ENCODE measurements around the gene ADIPOQ.
"Not testable (repeated sequence)": the region's sequence is repeated elsewhere in the genome, so short reads cannot be mapped to it uniquely, and the experiment has no call there.

ADIPOQ gene

DNA sequence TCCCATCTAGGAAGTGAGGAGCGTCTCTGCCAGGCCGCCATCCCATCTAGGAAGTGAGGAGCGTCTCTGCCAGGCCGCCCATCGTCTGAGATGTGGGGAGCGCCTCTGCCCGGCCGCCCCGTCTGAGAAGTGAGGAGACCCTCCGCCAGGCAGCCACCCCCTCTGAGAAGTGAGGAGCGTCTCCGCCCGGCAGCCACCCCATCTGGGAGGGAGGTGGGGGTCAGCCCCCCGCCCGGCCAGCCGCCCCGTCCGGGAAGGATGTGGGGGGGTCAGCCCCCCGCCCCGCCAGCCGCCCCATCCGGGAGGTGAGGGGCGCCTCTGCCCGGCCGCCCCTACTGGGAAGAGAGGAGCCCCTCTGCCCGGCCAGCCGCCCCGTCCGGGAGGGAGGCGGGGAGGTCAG, 31.3 kb downstream of the ADIPOQ start:
- DNase-seq = not testable (repeated sequence)

DNA sequence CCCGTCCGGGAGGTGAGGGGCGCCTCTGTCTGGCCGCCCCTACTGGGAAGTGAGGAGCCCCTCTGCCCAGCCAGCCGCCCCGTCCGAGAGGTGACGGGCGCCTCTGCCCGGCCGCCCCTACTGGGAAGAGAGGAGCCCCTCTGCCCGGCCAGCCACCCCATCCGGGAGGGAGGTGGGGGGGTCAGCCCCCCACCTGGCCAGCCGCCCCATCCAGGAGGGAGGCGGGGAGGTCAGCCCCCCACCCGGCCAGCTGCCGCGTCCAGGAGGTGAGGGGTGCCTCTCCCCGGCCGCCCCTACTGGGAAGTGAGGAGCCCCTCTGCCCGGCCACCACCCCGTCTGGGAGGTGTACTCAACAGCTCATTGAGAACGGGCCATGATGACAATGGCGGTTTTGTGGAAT, 31.7 kb downstream of the ADIPOQ start:
- DNase-seq = not testable (repeated sequence)

DNA sequence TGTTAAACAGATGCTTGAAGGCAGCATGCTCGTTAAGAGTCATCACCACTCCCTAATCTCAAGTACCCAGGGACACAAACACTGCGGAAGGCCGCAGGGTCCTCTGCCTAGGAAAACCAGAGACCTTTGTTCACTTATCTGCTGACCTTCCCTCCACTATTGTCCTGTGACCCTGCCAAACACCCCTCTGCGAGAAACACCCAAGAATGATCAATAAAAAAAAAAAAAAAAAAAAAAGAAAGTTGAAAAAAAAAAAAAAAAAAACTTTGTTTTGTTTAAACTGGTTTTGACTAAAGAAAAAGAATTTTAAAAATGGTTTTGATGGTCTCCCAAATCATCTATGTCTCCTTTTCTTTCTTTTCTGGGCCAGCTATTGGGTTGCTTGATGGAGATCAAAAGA, 32.3 kb downstream of the ADIPOQ start:
- DNase-seq = not testable (repeated sequence)

DNA sequence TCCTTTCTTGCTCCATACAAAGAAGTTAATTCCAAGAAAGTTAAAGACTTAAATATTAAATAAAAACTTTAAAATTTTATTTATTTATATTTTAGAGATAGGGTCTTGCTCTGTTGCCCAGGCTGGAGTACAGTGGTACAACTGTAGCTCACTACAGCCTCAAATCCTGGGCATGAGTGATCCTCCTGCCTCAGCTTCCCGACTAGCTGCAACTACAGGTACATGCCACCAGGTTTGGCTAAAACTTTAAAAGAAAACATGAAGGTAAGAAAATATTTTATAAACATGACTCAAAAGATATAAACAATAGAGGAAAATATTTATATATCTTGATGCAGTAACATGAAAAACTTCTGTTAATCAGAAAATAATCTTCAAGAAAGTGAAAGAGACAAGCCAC, 33.2 kb downstream of the ADIPOQ start:
- DNase-seq = no peak

DNA sequence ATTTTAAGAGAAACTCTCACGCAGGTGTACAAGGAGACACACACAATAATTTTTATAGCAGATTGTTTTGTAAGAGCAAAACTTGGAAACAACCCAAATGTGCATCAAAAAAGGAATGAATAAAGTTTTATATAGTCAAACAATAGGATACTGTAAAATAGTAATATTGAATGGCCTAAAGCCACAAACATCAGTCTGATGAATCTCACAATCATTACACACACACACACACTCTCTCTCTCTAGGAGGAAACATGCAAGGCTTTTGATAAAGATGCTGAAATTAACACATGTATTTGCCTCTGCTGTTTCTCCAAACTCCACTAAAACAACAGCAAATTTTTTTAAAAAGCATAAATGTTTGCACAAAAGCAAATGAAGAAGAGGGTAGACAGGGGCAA, 37.3 kb downstream of the ADIPOQ start:
- DNase-seq = no peak

DNA sequence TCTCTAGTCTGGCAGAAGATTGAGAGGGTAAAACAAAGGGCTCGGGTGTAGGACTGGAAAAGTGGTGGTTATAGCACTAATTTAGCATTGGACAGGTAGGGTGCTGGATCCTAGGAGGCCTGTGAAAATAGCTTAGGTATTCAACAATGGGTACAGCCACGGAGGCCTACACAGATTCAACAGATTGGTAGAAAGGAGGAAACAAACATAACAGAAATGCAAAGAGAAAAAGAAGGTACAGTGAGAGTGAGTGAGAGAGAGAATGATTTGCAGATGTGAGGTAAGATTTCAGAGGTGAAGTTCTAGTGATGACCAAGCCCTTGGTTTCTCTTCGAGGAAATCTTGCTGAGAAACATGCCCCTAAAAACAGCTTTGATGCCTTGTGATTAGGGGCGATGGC, 37.9 kb downstream of the ADIPOQ start:
- no peak for DNase-seq

DNA sequence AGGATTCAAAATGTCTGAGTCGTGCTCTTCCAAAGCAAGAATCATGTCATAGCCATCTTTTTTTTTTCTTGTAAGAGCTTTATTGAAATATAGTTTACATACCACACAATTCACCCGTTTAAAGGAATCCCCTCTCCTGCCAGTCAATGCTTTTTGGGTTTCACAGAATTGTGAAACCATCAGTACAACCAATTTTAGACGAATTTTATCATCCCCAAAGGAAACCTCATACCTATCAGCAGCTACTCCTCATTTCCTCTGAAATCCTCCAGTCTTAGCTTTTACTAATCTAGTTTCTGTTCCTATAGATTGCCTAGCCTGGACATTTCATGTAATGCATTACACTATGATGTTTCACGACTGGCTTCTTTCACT, 39.6 kb downstream of the ADIPOQ start:
- DNase-seq = no peak

DNA sequence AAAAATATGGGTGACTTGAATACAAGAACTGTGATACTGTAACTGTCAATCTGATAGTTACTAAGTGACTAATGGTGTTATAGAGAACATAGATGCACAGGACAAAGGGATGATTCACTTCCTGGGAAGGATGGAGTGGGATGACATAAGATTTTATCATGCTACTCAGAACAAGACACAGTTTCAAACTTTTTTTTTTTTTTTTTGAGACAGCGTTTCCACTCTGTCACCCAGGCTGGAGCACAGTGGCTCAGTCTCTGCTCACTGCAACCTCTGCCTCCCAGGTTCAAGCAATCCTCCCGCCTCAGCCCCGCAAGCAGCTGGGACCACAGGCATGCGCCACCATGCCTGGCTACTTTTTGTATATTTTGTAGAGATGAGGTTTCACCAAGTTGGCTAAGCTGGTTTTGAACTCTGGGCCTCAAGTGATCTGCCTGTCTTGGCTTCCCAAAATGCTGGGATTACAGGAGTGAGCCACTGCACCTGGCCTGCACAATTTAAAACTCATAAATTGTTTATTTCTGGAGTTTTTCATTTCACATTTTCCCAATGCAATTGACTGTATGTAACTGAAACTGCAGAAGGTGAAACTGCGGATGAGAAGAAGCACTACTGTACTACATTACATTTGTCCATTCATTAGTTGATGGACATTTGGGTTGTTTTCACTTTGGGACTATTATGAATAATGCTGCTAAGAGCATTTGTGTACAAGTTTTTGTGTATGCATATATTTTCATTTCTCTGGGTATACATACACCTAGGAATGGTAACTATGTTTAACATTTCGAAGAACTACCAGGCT, 40.6 kb downstream of the ADIPOQ start:
- no peak for DNase-seq

DNA sequence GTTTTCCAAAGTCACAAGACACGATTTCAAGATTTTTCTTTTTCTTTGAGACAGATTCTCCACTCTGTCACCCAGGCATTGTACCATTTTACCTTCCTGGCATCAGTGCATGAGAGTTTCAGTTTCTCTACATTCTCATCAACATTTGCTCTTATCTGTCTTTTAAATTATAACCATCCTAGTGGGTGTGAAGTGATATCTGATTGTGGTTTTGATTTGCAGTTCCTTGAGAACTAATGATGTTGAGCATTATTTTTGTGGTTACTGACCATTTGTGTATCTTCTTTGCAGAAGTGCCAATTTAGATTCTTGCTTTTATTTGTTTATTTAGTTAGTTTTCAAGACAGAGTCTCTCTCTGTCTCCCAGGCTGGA, 41.2 kb downstream of the ADIPOQ start:
- DNase-seq = no peak

DNA sequence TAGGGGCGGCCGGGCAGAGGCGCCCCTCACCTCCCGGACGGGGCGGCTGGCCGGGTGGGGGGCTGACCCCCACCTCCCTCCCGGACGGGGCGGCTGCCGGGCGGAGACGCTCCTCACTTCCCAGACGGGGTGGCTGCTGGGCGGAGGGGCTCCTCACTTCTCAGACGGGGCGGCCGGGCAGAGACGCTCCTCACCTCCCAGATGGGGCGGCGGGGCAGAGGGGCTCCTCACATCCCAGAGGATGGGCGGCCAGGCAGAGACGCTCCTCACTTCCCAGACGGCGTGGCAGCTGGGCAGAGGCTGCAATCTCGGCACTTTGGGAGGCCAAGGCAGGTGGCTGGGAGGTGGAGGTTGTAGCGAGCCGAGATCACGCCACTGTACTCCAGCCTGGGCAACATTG, 42.4 kb downstream of the ADIPOQ start:
- not testable (repeated sequence) for DNase-seq

DNA sequence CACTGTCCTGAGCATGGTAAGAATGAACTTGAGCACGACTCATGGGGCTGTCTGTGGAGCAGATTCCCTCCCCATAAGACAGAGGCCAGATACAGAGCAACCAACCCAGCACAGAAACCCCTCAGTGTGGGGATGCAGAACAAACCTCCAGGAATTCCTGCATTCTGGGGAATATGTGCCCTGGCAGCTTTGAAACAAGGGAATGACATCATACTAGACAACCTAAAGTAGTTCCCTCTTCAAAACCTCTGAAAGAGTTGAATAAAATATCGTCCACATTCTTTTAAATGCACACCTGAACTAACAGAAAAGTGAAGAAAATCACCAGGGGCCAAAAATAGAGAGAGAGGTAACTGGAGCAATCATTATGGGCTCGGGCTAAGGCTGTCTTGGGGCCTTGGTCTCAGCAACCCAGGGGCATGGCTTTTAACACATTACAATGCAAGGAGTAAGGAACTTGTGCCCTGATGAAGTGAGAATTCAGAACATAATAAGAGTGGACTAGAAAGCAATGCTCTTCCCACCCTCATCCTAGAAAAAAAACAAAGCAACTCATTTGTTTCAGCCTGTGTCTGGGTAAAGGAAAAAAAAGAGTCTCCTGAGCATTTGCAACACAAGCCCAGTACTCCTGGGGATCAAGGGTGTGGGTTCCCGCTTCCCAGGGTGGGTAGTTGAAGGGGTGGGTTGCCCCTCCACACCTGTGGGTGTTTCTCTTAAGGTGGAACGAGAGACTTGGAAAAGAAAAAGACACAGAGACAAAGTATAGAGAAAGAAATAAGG, 43.9 kb downstream of the ADIPOQ start:
- DNase-seq = peak; percentile 66

DNA sequence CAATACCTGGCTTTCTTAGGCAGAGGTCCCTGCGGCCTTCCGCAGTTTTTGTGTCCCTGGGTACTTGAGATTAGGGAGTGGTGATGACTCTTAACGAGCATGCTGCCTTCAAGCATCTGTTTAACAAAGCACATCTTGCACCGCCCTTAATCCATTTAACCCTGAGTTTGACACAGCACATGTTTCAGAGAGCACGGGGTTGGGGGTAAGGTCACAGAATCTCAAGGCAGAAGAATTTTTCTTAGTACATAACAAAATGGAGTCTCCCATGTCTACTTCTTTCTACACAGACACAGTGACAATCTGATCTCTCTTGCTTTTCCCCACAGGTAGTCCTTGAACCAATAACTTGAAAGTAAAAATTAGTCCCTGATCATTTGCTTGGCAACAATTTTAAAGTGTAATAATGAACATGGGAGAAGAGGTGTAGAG, 45.0 kb downstream of the ADIPOQ start:
- not testable (repeated sequence) for DNase-seq

DNA sequence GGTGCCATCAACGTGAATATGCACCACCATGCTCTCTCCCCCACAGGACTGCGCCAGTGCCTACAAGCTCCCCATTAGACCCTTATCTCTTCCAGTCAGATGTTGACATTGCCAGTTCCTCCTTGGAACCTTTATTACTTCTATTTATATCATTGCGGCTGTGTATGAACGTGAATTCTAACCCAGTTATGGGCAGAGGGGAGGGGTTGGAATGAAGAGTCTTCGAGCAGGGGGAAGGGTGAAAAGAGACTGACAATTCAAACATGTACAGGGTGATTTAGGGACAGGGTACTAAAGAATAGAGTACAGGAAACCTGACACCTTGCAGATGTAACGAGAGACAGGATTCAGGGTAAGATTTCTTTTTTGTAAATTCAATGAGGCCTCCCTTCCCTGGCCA, 46.1 kb downstream of the ADIPOQ start:
- DNase-seq = peak; percentile 87

DNA sequence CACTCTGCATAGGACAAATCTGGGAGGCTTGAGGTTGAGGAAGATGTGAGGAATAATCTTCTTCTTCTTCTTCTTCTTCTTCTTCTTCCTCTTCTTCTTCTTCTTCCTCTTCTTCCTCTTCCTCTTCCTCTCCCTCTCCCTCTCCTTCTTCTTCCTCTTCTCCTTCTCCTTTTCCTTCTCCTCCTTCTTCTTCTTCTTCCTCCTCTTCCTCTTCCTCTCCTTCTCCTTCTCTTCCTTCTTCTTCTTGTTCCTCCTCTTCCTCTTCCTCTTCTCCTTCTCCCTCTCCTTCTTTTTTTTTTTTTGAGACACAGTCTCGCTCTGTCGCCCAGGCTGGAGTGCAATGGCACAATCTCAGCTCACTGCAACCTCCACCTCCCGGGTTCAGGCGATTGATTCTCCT, 47.2 kb downstream of the ADIPOQ start:
- DNase-seq = not testable (repeated sequence)

DNA sequence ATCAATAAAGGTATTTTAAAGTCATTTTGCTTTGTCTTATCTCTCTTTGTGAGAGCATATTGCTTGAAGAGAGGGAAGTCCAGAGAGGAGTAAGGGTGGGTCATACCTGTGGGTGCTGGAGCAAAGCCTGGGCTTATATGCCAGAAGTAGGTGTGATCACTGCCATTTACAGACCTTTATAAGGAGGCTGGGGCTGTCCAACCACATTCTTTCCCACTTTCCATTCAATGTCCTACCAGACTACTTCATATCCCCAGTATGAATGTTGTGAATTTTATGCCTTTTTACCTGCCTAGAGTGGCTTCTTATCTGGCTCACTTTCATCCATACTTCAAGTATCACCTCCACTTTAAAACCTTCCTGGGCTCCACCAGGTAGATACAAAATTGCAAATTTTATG, 48.4 kb downstream of the ADIPOQ start:
- no peak for DNase-seq

DNA sequence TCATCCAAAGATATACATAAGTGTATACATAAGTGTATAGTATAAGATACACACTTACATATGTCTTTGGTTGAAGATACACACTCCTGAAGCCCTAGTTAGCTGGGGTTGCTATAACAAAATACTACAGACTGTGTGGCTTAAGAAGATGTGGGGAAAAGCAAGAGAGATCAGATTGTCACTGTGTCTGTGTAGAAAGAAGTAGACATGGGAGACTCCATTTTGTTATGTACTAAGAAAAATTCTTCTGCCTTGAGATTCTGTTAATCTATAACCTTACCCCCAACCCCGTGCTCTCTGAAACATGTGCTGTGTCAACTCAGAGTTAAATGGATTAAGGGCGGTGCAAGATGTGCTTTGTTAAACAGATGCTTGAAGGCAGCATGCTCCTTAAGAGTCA, 50.6 kb downstream of the ADIPOQ start:
- peak; percentile 40 for DNase-seq

DNA sequence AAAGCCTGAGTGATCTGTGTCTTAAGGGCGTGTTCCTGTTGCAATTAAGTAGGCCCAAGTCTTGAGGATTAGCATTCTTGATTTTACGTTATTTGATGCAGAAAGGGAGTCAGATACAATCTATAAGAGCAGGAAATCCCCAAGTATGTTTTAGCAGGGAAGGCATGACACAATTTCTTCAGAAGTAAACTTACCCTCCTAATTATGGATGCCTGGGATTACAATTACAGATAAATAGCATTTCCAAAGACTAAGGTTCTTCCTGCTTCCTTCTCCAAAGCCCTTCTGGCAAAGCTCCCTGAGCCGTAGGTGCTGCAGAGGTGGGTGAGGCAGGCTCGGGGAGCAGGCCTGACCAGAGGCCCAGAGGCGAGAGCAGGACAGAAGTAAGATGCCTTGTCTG, 52.9 kb downstream of the ADIPOQ start:
- DNase-seq = peak; percentile 55

DNA sequence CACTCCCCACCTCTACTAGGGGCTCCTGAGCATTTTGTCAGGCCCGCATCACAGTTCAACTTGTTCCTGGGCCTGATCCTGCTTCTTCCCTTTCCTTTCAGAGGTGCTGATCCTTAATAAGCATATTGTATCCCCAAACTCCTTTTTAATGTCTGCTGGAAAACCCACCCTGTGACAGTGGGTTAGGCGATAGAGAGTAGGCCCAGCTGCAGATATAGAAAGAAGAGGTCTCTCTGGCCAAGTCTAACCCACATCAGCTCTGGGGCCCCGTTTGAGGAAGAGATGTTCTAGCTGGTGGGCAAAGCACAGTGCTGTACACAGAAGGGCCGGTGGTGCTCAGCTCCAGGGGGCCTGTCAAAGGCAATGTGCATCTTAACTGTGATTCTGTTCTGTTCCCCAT, 53.5 kb downstream of the ADIPOQ start:
- no peak for DNase-seq

DNA sequence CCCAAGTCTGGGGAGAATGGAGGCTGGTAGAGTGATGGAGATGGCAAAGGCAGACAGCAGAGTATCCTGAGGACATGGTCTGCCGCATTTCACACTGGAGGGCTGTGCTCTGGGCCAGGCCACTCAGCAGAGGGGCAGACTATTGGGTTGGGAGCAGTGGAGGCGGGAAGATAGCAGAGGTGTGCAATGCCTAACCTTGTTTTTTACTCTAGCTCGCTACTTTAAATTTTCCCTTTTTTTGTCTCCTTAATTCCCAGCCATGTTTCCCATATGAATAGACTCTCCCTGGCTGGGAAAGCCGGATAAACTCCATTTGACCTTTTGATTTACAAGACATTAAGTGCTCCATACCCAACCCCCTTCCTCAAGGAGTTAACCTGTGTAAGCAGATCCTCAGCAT, 54.4 kb downstream of the ADIPOQ start:
- DNase-seq = peak; percentile 35

DNA sequence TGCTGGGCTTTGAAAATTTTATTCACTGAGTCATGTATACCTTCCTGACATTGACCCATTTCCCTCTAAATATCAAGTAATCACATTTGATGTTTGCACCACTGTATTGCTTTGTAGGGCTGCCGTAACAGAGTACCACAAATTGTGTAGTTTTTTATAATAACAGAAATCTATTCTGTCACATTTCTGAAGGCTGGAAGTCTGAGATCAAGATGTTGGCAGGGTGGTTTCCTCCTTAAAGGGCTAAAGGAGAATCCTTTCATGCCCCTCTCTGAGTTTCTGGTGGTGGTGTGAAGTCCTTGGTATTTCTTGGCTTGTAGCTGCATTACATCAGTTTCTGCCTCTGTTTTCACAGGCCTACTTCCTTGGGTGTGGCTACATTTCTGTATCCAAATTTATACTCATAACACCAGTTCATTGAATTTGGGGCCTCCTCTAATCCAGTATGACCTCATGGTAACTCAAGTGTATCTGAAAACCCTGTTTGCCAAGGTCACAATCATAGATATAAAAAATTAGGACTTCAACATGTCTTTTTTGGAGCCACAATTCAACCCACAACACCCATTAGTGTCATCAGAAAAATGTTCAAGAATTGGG, 58.7 kb downstream of the ADIPOQ start:
- no peak for DNase-seq

DNA sequence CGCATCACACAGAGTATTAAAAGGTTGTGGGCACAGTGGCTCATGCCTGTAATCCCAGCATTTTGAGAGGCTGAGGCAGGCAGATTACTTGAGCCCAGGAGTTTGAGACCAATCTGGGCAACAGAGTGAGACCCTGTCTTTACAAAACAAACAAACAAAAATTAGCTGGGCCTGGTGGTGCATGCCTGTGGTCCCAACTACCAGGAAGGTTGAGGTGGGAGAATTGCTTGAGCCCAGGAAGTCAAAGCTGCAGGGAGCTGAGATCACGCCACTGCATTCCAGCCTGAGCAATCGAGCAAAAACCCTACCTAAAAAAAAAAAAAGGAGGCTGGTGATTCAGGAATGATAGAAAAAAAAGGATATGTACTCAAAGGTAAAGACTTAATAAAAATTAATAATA, 59.6 kb downstream of the ADIPOQ start:
- no peak for DNase-seq

DNA sequence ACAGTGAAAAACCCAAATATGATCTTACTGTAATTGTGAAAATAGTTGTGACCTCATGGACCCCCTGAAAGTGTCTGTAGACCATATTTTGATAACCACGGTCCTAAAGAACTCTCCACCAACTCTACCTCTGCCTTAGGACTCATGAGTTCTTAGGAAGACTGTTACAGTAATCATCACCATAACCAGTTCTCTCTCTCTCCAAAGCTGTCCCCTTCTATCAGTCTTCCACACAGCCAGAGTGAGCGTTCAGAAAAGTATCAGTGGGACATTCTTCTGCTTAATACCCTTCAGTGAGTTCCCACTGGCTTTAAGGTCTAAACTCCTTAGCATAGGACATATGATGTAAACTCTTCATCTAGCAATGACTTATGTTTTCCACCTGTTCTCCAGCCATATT, 60.2 kb downstream of the ADIPOQ start:
- no peak for DNase-seq

DNA sequence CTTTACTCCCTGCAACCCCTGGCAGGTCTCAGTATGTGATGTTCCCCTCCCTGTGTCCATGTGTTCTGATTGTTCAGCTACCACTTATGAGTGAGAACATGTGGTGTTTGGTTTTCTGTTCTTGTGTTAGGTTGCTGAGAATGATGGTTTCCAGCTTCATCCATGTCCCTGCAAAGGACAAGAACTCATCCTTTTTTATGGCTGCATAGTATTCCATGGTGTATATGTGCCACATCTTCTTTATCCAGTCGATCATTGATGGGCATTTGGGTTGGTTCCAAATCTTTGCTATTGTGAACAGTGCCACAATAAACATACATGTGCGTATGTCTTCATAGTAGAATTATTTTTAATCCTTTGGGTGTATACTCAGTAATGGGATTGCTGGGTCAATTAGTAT, 61.2 kb downstream of the ADIPOQ start:
- DNase-seq = not testable (repeated sequence)

DNA sequence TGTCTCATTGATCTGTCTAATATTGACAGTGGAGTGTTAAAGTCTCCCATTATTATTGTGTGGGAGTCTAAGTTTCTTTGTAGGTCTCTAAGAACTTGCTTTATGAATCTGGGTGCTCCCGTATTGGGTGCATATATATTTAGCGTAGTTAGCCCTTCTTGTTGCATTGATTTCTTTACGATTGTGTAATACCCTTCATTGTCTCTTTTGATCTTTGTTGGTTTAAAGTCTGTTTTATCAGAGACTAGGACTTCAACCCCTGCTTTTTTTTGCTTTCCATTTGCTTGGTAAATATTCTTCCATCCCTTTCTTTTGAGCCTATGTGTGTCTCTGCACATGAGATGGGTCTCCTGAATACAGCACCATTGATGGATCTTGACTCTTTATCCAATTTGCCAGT, 64.6 kb downstream of the ADIPOQ start:
- not testable (repeated sequence) for DNase-seq
